C4-2B (cell line): Measurements from ENCODE around the gene PFKL.

Experiments used
- H3K27ac ChIP-seq: fragments of 450-650 bp; 2 replicates; pipeline ENCODE4 v1.5.1; 2017
- CTCF ChIP-seq: fragments of 450-650 bp; conservative IDR thresholded peaks from 2 replicates; pipeline ENCODE4 v1.5.1; 2017; ENCODE audit warnings: mild to moderate bottlenecking
- ZFX ChIP-seq: fragments of 450-650 bp; IDR thresholded peaks from 2 replicates; pipeline ENCODE4 v1.6.1; 2017

The PFKL gene

DNA sequence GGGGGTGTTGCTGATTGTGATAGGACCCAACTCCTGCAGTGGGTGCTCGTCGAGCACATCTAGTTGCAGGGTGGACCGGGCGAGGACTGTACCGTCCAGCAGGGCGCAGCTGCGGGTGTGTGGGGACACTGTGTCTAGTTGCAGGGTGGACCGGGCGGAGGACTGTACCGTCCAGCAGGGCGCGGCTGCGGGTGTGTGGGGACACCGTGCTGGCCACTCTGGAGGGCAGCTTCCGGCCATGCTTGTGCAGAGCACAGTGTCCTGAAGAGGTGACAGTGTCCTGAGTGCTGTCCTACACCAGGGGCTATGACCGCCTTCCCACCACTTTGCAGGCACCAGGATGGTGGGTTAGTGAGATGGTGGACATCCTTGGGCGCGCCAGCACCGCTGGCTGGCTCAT, 49.0 kb downstream of the PFKL start:
- peak overlapping the region; percentile 61 for H3K27ac ChIP-seq
- TF ChIP-seq ZFX (no peak), CTCF (no peak)

GRCh38 chr21:44349416-44349846, 49.6 kb downstream of the PFKL start:
- TF ChIP-seq CTCF (no peak), ZFX (no peak)
- H3K27ac ChIP-seq: peak overlapping the region; percentile 61

GRCh38 chr21:44349847-44350772, 50.3 kb downstream of the PFKL start:
- TF ChIP-seq CTCF (no peak), ZFX (no peak)
- H3K27ac ChIP-seq: no peak overlapping the region

GRCh38 chr21:44350773-44351481, 51.1 kb downstream of the PFKL start:
- no peak for TF ChIP-seq ZFX
- no peak for TF ChIP-seq CTCF

DNA sequence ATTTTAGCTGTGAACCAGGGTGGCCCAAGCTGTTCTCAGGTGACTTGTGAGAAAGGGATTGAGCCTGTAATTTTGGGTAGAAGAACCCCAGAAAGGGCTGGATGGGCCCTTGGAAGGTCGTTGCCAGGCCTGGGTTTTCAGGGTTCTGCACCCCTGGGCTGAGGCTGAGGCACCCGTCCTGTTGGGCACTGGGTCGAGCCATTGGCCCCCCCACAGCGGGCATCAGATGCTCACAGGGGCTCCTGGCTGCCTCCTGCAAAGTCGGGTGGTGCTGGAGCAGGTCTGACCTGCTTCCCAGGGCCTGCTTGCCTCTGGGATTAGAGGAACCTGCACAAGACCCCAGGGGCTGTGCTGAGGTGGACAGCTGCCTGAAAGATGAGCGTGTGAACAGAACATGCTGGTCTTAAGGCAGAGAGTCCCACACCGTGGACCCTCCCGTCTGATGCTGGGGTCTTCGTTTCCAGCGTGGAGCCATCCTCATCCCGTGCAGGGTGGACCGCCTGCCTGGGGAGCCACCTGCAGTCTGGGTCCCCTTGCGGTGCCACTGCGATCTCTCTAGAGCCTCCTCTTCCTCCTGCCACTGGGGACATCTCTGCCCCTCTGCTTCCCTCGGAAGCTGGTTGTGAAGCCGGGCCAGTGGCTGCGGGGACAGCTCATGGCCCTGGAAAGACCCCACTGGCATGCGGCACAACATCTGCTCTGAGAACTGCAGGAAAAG, 51.8 kb downstream of the PFKL start:
- TF ChIP-seq CTCF: no peak
- no peak for TF ChIP-seq ZFX
- H3K27ac ChIP-seq: no peak overlapping the region

More at GRCh38 chr21:44350773-44351481, 51.1 kb downstream of the PFKL start:
- no peak overlapping the region for H3K27ac ChIP-seq

DNA sequence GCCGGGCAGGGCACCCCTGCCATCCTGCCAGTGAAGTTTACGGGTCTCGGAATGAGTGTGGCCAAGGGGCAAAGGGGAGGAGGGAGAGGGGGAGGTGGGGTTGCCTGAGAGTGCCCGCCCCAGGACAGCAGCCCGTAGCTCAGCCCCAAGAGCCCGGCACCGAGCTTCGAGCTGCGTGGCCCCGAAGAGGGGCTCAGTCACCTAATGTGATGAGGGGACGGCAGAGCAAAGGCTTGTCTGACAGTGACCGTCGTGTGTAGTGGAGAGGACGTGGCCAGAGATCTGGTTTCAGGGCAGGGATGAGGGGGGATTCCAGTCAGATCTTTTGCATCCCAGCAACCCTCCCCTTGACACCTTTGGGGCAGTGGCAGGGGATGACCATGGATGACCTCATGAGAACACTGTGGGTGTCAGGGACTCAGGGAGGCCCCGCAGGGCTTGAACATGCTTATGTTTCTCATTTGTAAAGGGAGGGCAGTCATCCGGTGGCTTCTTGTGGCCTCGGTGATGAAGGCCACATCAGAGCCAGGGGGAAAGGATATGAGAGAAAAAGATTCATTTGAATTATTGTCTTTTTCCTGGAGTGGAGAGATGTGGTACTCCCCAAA, 52.5 kb downstream of the PFKL start:
- TF ChIP-seq CTCF: no peak
- no peak for TF ChIP-seq ZFX
- H3K27ac ChIP-seq: no peak overlapping the region
